Heart right ventricle (tissue), 16 donors: ENCODE data around the gene WWP2. TPM values are rescaled to one million over a fixed set of nuclear protein-coding genes. Genes with fewer than 3 reads are reported as not detected.
"Not testable (repeated sequence)": the region's sequence is repeated elsewhere in the genome, so short reads cannot be mapped to it uniquely, and the experiment has no call there.

Source experiments
- ATAC-seq, 8 donors: fragments of 200-7000 bp; cut with Tn5 transposase; one replicate each; pipeline ENCODE4 v1.9.1; 2020; ENCODE audit warnings: mild to moderate bottlenecking in 8 of 8, moderate library complexity in 8 of 8, moderate number of reproducible peaks in 1 of 8
- DNase-seq, 2 donors: peaks; one replicate each; pipeline ENCODE4 v3.0.0-alpha.2; 2020
- H3K27ac ChIP-seq, 10 donors: fragments of 200-600 bp; sonication (generic) in 2 of 10; one replicate each; pipeline versions ENCODE4 v1.5.0 to v1.8.0; 2020 to 2022; ENCODE audit warnings: mild to moderate bottlenecking in 3 of 10
- H3K27me3 ChIP-seq, 7 donors: fragments of 200-600 bp; one replicate each; pipeline ENCODE4 v1.8.0; 2021 to 2022; ENCODE audit warnings: mild to moderate bottlenecking in 2 of 7
- H3K36me3 ChIP-seq, 9 donors: fragments of 200-600 bp; sonication (generic) in 1 of 9; one replicate each; pipeline versions ENCODE4 v1.5.0 to v1.8.0; 2020 to 2022; ENCODE audit warnings: mild to moderate bottlenecking in 2 of 9
- H3K4me1 ChIP-seq, 9 donors: fragments of 200-600 bp; sonication (generic) in 1 of 9; one replicate each; pipeline versions ENCODE4 v1.5.0 to v1.8.0; 2020 to 2022; ENCODE audit warnings: mild to moderate bottlenecking in 4 of 9
- H3K4me3 ChIP-seq, 10 donors: fragments of 200-600 bp; sonication (generic) in 2 of 10; one replicate each; pipeline versions ENCODE4 v1.5.0 to v1.8.0; 2020 to 2022; ENCODE audit warnings: mild to moderate bottlenecking in 7 of 10, moderate library complexity in 2 of 10
- H3K9me3 ChIP-seq, 11 donors: fragments of 200-600 bp in 10 of 11; sonication (generic) in 2 of 11; one replicate each; pipeline versions ENCODE4 v1.5.0 to v1.8.0; 2013 to 2022; ENCODE audit warnings: mild to moderate bottlenecking in 2 of 11, control low read depth in 1 of 11, moderate library complexity in 1 of 11
- CTCF ChIP-seq, 9 donors: fragments of 200-600 bp; sonication (generic) in 2 of 9; IDR thresholded peaks; one replicate each; pipeline versions ENCODE4 v1.5.0 to v1.8.0; 2021 to 2022; ENCODE audit warnings: antibody characterized with exemption in 9 of 9, mild to moderate bottlenecking in 5 of 9, moderate library complexity in 1 of 9
- WGBS, 2 donors: extraction: QIAGEN DNeasy Blood & Tissue Kit; methylation state at CpG; one replicate each; pipeline ENCODE4 v1.1.7; 2013; ENCODE audit warnings: inconsistent platforms in 1 of 2; 5-methylcytosine and 5-hydroxymethylcytosine counted together
- intact Hi-C, 10 donors: fragments of 100-400 bp; cut with DNase I; formaldehyde crosslinking; loops; one replicate each; pipeline versions ENCODE4 v1.11.1 to v1.14.2; 2022
- polyA plus RNA-seq, 2 donors: library from polyadenylated mRNA; stranded (reverse); fragments of 200-250 nt; gene quantifications; one replicate each; pipeline ENCODE4 v1.2.3, GENCODE V29; 2013
- total RNA-seq, 10 donors: library from RNA; stranded (reverse); fragmentation: NEBNext Ultra II Directional in 3 of 10; extraction: Animal tissue kit (Norgen Biotek cat#: 25700) in 3 of 10; gene quantifications; one replicate each; pipeline versions ENCODE4 v1.2.1 to v1.2.4, GENCODE V29; 2021 to 2023
- donor health status: Arrhythmogenic right ventricular cardiomyopathy.
- donor health status: ischemic (EF 13 %, LVEDD 7.1; RV severe dilation, severe dysfunction).
- donor health status: healthy with polysubstance abuse.
- donor health status: DM: no; HTN: yes; CAD: no.
- donor health status: DM: no; HTN: no; CAD: no.
- donor health status: ischemic (EF 25% LVEDD 6.9; RV normal size, moderate dysfunction).
- donor health status: ischemic (EF 25% LVEDD 5.7; RV mildly dilated, moderate dysfunction).
- donor health status: healthy.
- donor health status: DM: yes; HTN: yes; CAD: no.
- donor health status: Ischemic cardiomyopathy.
- donor health status: ischemic (EF 35%, LVEDD 5.7; RV mildly dilated, moderate dysfunction).
- donor health status: nonischemic (EF 11% LVEDD 7.7; RV severe dilation, severe dysfunction).
- donor health status: DM: yes; HTN: yes; CAD: no.
- donor health status: PGD.
- donor health status: ischemic (EF 29% LVEDD 5.4; RV normal size, mild dysfunction).
- donor health status: nonischemic (EF 23%, LVEDD 6.1; RV moderate dilation, normal function).

The WWP2 gene
- total and polyA plus RNA-seq, 12 donors, result 9.0 to 31.1 (median 20.7) TPM

GRCh38 chr16:69853481-69853880, 91.3 kb downstream of the WWP2 start:
- H3K4me3 ChIP-seq, result no peak overlapping the region
- no peak for DNase-seq
- 95 to 96% methylated on average over 6 of the region's 6 CpGs for WGBS, 2 donors

GRCh38 chr16:69854776-69855175, 92.6 kb downstream of the WWP2 start:
- Histone ChIP-seq H3K36me3 (peaks cover 0 to 28% (median 0%) of the 10 kb centered on the region in 9 donors), H3K4me1 (peaks cover 6 to 34% (median 25%) of the 10 kb centered on the region in 9 donors), H3K27ac (peak overlapping the region in 5 of 10 donors; percentile 8 to 64 (median 61))
- H3K27me3 ChIP-seq, intact Hi-C loops, DNase-seq, H3K4me3 ChIP-seq, ATAC-seq, H3K9me3 ChIP-seq: not testable (repeated sequence)
- WGBS, 2 donors, result 88 to 91% methylated on average over 5 of the region's 5 CpGs

More at GRCh38 chr16:69853481-69853880, 91.3 kb downstream of the WWP2 start:
- intact Hi-C loops, result no loop called here
- no peak for TF ChIP-seq CTCF (IDR thresholded peaks at IDR 0.05)
- Histone ChIP-seq H3K4me1 (peaks cover 0 to 34% (median 26%) of the 10 kb centered on the region in 9 donors), H3K27me3 (no peaks in the 10 kb centered on the region), H3K9me3 (no peaks in the 10 kb centered on the region), H3K27ac (no peak overlapping the region), H3K36me3 (peaks cover 0 to 19% (median 0%) of the 10 kb centered on the region in 9 donors)
- no peak for ATAC-seq

- Histone ChIP-seq H3K9me3 (no peaks in the 10 kb centered on the region), H3K4me3 (no peak overlapping the region), H3K27ac (peak overlapping the region in 7 of 10 donors; percentile 2 to 64 (median 54)), H3K36me3 (peaks cover 0 to 28% (median 0%) of the 10 kb centered on the region in 9 donors), H3K27me3 (no peaks in the 10 kb centered on the region), H3K4me1 (peaks cover 6 to 37% (median 25%) of the 10 kb centered on the region in 9 donors)
- DNase-seq, result no peak
- intact Hi-C loops, result no loop called here
- no peak for TF ChIP-seq CTCF (IDR thresholded peaks at IDR 0.05)
- ATAC-seq, result peak in 1 of 8 donors; percentile 46
- WGBS, 2 donors, result 58% methylated on average over 2 of the region's 2 CpGs
These were observed 93.5 kb downstream of the WWP2 start for GRCh38 chr16:69855592-69855991.

- H3K27ac ChIP-seq, result peak overlapping the region; percentile 51 to 95 (median 89)
- DNase-seq, result no peak
These were observed 96.3 kb downstream of the WWP2 start for GRCh38 chr16:69858191-69859104.

More at GRCh38 chr16:69858191-69859104, 96.3 kb downstream of the WWP2 start:
- H3K36me3 ChIP-seq, result peaks cover 0 to 16% (median 0%) of the 10 kb centered on the region in 9 donors
- H3K27me3 ChIP-seq, result no peaks in the 10 kb centered on the region
- peak in 6 of 8 donors; percentile 1 to 31 (median 2) for ATAC-seq
- intact Hi-C loops, result no loop called here
- H3K4me3 ChIP-seq, result no peak overlapping the region
- H3K9me3 ChIP-seq, result no peaks in the 10 kb centered on the region
- 85 to 89% methylated on average over 13 of the region's 13 CpGs for WGBS, 2 donors
- TF ChIP-seq CTCF (IDR thresholded peaks at IDR 0.05), result no peak
- H3K4me1 ChIP-seq, result peaks cover 17 to 65% (median 42%) of the 10 kb centered on the region in 9 donors
